Activated CD8-positive, alpha-beta T cell treated with anti-CD3 and anti-CD28 coated beads, Interleukin-2, amount 10 ng/mL, durations not matched to agents 7 days and 5 days (primary cell): ENCODE results near the gene BOLA2B. TPM values are rescaled to one million over a fixed set of nuclear protein-coding genes. Genes with fewer than 3 reads are reported as not detected.
A peak's percentile ranks its signal among the peaks of the same experiment; 100 is the strongest.
"Not testable (repeated sequence)": the region's sequence is repeated elsewhere in the genome, so short reads cannot be mapped to it uniquely, and the experiment has no call there.

Experiments
- ATAC-seq: fragments of 150-1000 bp; cut with Tn5 transposase; one replicate; pipeline ENCODE4 v1.10.0; 2021; ENCODE audit warnings: moderate library complexity
- CTCF ChIA-PET: fragments of 350-600 bp; sonication (Branson Sonifier 250); formaldehyde crosslinking; loops from one replicate; lab custom pipeline; 2021; ENCODE audit warnings: antibody characterized with exemption; lab: Charles Lee
- POLR2A ChIA-PET: fragments of 350-600 bp; sonication (Branson Sonifier 250); formaldehyde crosslinking; loops from one replicate; lab custom pipeline; 2021; ENCODE audit warnings: antibody characterized with exemption; lab: Charles Lee
- DNase-seq: peaks from one replicate; pipeline ENCODE4 v3.0.0-alpha.2; 2020
- H3K27ac Mint-ChIP-seq: one replicate; pipeline ENCODE4 v1.8.0; 2021; ENCODE audit warnings: mild to moderate bottlenecking, mixed read lengths
- H3K27me3 Mint-ChIP-seq: one replicate; pipeline ENCODE4 v1.8.0; 2021; ENCODE audit warnings: low read depth, mixed read lengths
- H3K36me3 Mint-ChIP-seq: one replicate; pipeline ENCODE4 v1.8.0; 2021; ENCODE audit warnings: low read depth, mixed read lengths
- H3K4me1 Mint-ChIP-seq: one replicate; pipeline ENCODE4 v1.8.0; 2021; ENCODE audit warnings: low read depth, mixed read lengths
- H3K4me3 Mint-ChIP-seq: one replicate; pipeline ENCODE4 v1.8.0; 2021; ENCODE audit warnings: mild to moderate bottlenecking, mixed read lengths
- H3K9me3 Mint-ChIP-seq: one replicate; pipeline ENCODE4 v1.8.0; 2022; ENCODE audit warnings: mixed read lengths; ENCODE audit not compliant: insufficient read depth
- total RNA-seq, 2 experiments: library from RNA; stranded (reverse); gene quantifications; one replicate each; pipeline ENCODE4 v1.2.3, GENCODE V29; 2021

Gene BOLA2B
- total RNA-seq, 2 experiments from 2014 or later = 205 to 212 TPM

GRCh38 chr16:30183233-30184095, 10.0 kb downstream of the BOLA2B start, which contains the start of gene CORO1A:
Gene CORO1A, plus strand, starts transcription at chr16:30183602. Its CDS starts 1,608 bp downstream, at chr16:30185210.
- H3K36me3 Mint-ChIP-seq = peaks cover 47% of the 10 kb centered on the region
- ATAC-seq (peak; percentile 51), DNase-seq (peak; percentile 92)
- CTCF ChIA-PET = interaction anchor here (1.0 to 5.2 kb wide), 7 partner anchors 11 to 130 kb away, joined by 3 to 54 read pairs (median 4); partner anchors contain the start of gene TBX6
- H3K4me3 Mint-ChIP-seq = peak within 1 kb of the TSS; percentile 98
- no peaks in the 10 kb centered on the region for H3K9me3 Mint-ChIP-seq
- no peaks in the 10 kb centered on the region for H3K27me3 Mint-ChIP-seq
- peaks cover 30% of the 10 kb centered on the region for H3K4me1 Mint-ChIP-seq
- POLR2A ChIA-PET = interaction anchor here (0.6 to 5.0 kb wide), 27 partner anchors 8 to 551 kb away, joined by 3 to 102 read pairs (median 5); partner anchors contain the start of genes ALDOA, GDPD3, MAPK3 and SEPTIN1
- H3K27ac Mint-ChIP-seq = peak within 1 kb of the TSS; percentile 99

GRCh38 chr16:30180741-30181140, 12.7 kb downstream of the BOLA2B start:
- Mint-ChIP-seq H3K27me3 (no peaks in the 10 kb centered on the region), H3K4me1 (peaks cover 15% of the 10 kb centered on the region), H3K36me3 (peaks cover 21% of the 10 kb centered on the region), H3K9me3 (no peaks in the 10 kb centered on the region), H3K27ac (peak overlapping the region; percentile 48), H3K4me3 (no peak overlapping the region)
- DNase-seq (no peak), ATAC-seq (no peak)
- POLR2A ChIA-PET = no interaction called here
- CTCF ChIA-PET = interaction anchor here (1.5 to 2.2 kb wide), 2 partner anchors 38 to 89 kb away, joined by 5 to 13 read pairs; partner anchors contain the start of gene TBX6

GRCh38 chr16:30179931-30180330, 13.5 kb downstream of the BOLA2B start:
- POLR2A ChIA-PET = interaction anchor here (0.9 kb wide), 1 partner anchor 89 kb away, joined by 5 read pairs; no protein-coding TSS in a partner anchor

GRCh38 chr16:30179195-30179594, 14.3 kb downstream of the BOLA2B start:
- Mint-ChIP-seq H3K4me3 (no peak overlapping the region), H3K9me3 (no peaks in the 10 kb centered on the region), H3K27ac (no peak overlapping the region), H3K4me1 (peaks cover 15% of the 10 kb centered on the region), H3K36me3 (peaks cover 6% of the 10 kb centered on the region), H3K27me3 (no peaks in the 10 kb centered on the region)
- POLR2A ChIA-PET = no interaction called here
- CTCF ChIA-PET = interaction anchor here (1.2 to 2.2 kb wide), 3 partner anchors 36 to 88 kb away, joined by 5 to 13 read pairs (median 5); partner anchors contain the start of gene TBX6
- DNase-seq (no peak), ATAC-seq (no peak)

More at GRCh38 chr16:30179931-30180330, 13.5 kb downstream of the BOLA2B start:
- DNase-seq = no peak
- H3K27ac Mint-ChIP-seq = no peak overlapping the region
- CTCF ChIA-PET = interaction anchor here (0.6 to 2.2 kb wide), 4 partner anchors 37 to 88 kb away, joined by 4 to 13 read pairs (median 5); partner anchors contain the start of gene TBX6
- H3K4me3 Mint-ChIP-seq = no peak overlapping the region
- H3K4me1 Mint-ChIP-seq = peaks cover 15% of the 10 kb centered on the region
- no peak for ATAC-seq
- no peaks in the 10 kb centered on the region for H3K9me3 Mint-ChIP-seq
- H3K36me3 Mint-ChIP-seq = peaks cover 13% of the 10 kb centered on the region
- no peaks in the 10 kb centered on the region for H3K27me3 Mint-ChIP-seq

- not testable (repeated sequence) for H3K27ac Mint-ChIP-seq, H3K4me1 Mint-ChIP-seq, ATAC-seq, DNase-seq, H3K4me3 Mint-ChIP-seq, H3K9me3 Mint-ChIP-seq, H3K27me3 Mint-ChIP-seq, H3K36me3 Mint-ChIP-seq
- ChIA-PET POLR2A (interaction anchor here (1.1 kb wide), 1 partner anchor 8 kb away, joined by 4 read pairs; no protein-coding TSS in a partner anchor), CTCF (interaction anchor here (1.3 kb wide), 1 partner anchor 9 kb away, joined by 3 read pairs; no protein-coding TSS in a partner anchor)
These were observed 16.6 kb downstream of the BOLA2B start for GRCh38 chr16:30176876-30177275.

GRCh38 chr16:30173054-30173453, 20.4 kb downstream of the BOLA2B start:
- Mint-ChIP-seq H3K27ac (no peak overlapping the region), H3K4me3 (no peak overlapping the region), H3K4me1 (peaks cover 2% of the 10 kb centered on the region), H3K36me3 (no peaks in the 10 kb centered on the region), H3K27me3 (no peaks in the 10 kb centered on the region), H3K9me3 (no peaks in the 10 kb centered on the region)
- ChIA-PET CTCF (no interaction called here), POLR2A (interaction anchor here (0.8 kb wide), 1 partner anchor 10 kb away, joined by 3 read pairs; the partner anchor contains the start of gene CORO1A)
- no peak for ATAC-seq
- no peak for DNase-seq

GRCh38 chr16:30170145-30170544, 23.3 kb downstream of the BOLA2B start:
- CTCF ChIA-PET, H3K27me3 Mint-ChIP-seq, ATAC-seq, H3K36me3 Mint-ChIP-seq, H3K9me3 Mint-ChIP-seq, H3K4me3 Mint-ChIP-seq, POLR2A ChIA-PET, H3K27ac Mint-ChIP-seq, DNase-seq: not testable (repeated sequence)
- peaks cover 23% of the 10 kb centered on the region for H3K4me1 Mint-ChIP-seq

- H3K4me3 Mint-ChIP-seq, H3K9me3 Mint-ChIP-seq, H3K27ac Mint-ChIP-seq, H3K36me3 Mint-ChIP-seq, H3K27me3 Mint-ChIP-seq, DNase-seq, ATAC-seq, POLR2A ChIA-PET, CTCF ChIA-PET: not testable (repeated sequence)
- H3K4me1 Mint-ChIP-seq = peaks cover 30% of the 10 kb centered on the region
These were observed 24.1 kb downstream of the BOLA2B start for GRCh38 chr16:30169416-30169815.

GRCh38 chr16:30168746-30169145, 24.7 kb downstream of the BOLA2B start:
- H3K4me3 Mint-ChIP-seq, POLR2A ChIA-PET, DNase-seq, CTCF ChIA-PET, H3K27ac Mint-ChIP-seq, ATAC-seq, H3K27me3 Mint-ChIP-seq, H3K36me3 Mint-ChIP-seq, H3K9me3 Mint-ChIP-seq: not testable (repeated sequence)
- H3K4me1 Mint-ChIP-seq = peaks cover 32% of the 10 kb centered on the region

- CTCF ChIA-PET = no interaction called here
These were observed 27.1 kb downstream of the BOLA2B start for GRCh38 chr16:30166202-30166902.

GRCh38 chr16:30163538-30163937, 29.9 kb downstream of the BOLA2B start:
- ChIA-PET POLR2A (no interaction called here), CTCF (interaction anchor here (0.9 kb wide), 1 partner anchor 72 kb away, joined by 3 read pairs; the partner anchor contains the start of gene TBX6)
- no peaks in the 10 kb centered on the region for H3K9me3 Mint-ChIP-seq
- H3K27ac Mint-ChIP-seq = no peak overlapping the region
- peaks cover 43% of the 10 kb centered on the region for H3K4me1 Mint-ChIP-seq
- no peaks in the 10 kb centered on the region for H3K27me3 Mint-ChIP-seq
- DNase-seq = no peak
- ATAC-seq = no peak
- peaks cover 3% of the 10 kb centered on the region for H3K36me3 Mint-ChIP-seq
- no peak overlapping the region for H3K4me3 Mint-ChIP-seq

More at GRCh38 chr16:30166202-30166902, 27.1 kb downstream of the BOLA2B start:
- Mint-ChIP-seq H3K4me1 (peaks cover 43% of the 10 kb centered on the region), H3K4me3 (peak overlapping the region; percentile 22), H3K36me3 (peaks cover 3% of the 10 kb centered on the region), H3K27ac (peak overlapping the region; percentile 77), H3K9me3 (no peaks in the 10 kb centered on the region), H3K27me3 (no peaks in the 10 kb centered on the region)
- ATAC-seq (peak; percentile 71), DNase-seq (peak; percentile 53)
- POLR2A ChIA-PET = interaction anchor here (1.1 kb wide), 1 partner anchor 17 kb away, joined by 5 read pairs; the partner anchor contains the start of gene CORO1A
